Hepatocyte (in vitro differentiated cells): ENCODE measurements around the gene C7orf33.

Source experiments
- EZH2 ChIP-seq: fragments of 200-600 bp; sonication (generic); IDR thresholded peaks from 2 replicates; pipeline ENCODE4 v1.6.1; 2016; ENCODE audit warnings: antibody characterized with exemption, mild to moderate bottlenecking, borderline replicate concordance
- TF ChIP-seq, protein P1 (sequence below): fragments of 200-600 bp; sonication (generic); IDR thresholded peaks from 2 replicates; pipeline ENCODE4 v1.5.1; 2016; ENCODE audit warnings: antibody characterized with exemption, mild to moderate bottlenecking; ENCODE audit not compliant: poor library complexity

DNA sequence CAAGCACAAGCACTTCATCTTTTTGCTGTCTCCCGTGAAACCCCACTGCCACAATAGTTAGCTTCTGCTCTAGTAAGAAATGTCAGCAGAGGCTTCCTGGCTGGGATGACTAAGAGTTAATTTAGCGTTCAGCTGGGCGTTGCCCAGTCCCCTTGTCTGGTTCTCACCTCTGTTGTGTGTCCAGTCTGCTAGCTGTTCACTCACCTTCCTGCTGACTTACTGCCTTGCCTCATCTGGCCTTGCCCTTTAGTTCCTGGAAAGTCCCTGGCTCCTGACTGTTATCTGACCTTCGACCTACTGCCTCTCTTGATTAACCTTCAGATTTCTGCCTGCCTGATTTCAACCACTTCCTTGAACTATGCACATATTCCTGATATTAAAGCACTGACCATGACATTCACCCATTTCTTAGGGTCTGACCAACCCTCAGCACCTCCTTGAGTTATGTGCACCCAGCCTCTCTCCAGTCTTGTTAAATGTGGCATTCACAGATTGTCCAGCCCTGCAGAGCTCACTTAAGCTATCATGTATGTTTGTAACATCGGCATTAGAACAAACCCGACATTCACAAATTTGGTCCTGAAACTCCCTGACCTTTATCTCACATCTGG lies 30.3 kb downstream of the C7orf33 start:
- TF ChIP-seq, protein P1, sequence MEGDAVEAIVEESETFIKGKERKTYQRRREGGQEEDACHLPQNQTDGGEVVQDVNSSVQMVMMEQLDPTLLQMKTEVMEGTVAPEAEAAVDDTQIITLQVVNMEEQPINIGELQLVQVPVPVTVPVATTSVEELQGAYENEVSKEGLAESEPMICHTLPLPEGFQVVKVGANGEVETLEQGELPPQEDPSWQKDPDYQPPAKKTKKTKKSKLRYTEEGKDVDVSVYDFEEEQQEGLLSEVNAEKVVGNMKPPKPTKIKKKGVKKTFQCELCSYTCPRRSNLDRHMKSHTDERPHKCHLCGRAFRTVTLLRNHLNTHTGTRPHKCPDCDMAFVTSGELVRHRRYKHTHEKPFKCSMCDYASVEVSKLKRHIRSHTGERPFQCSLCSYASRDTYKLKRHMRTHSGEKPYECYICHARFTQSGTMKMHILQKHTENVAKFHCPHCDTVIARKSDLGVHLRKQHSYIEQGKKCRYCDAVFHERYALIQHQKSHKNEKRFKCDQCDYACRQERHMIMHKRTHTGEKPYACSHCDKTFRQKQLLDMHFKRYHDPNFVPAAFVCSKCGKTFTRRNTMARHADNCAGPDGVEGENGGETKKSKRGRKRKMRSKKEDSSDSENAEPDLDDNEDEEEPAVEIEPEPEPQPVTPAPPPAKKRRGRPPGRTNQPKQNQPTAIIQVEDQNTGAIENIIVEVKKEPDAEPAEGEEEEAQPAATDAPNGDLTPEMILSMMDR = no peak
- no peak for TF ChIP-seq EZH2
